Measurements from ENCODE around the gene ZNF664.

- TF ChIP-seq EZH2phosphoT487 (IDR thresholded peaks at IDR 0.05; ENCODE audit: borderline replicate concordance, low read length) = no peak
- TF ChIP-seq CTCF (IDR thresholded peaks at IDR 0.05; ENCODE audit: low read depth, low read length, poor library complexity, severe bottlenecking) = no peak
These were observed 71.0 kb downstream of the ZNF664 start for GRCh38 chr12:124044021-124044420.

Measured in DOHH2 (cell line).